ENCODE results near the gene UGT2B7.
"Not testable (repeated sequence)": the region's sequence is repeated elsewhere in the genome, so short reads cannot be mapped to it uniquely, and the experiment has no call there.

Gene UGT2B7

DNA sequence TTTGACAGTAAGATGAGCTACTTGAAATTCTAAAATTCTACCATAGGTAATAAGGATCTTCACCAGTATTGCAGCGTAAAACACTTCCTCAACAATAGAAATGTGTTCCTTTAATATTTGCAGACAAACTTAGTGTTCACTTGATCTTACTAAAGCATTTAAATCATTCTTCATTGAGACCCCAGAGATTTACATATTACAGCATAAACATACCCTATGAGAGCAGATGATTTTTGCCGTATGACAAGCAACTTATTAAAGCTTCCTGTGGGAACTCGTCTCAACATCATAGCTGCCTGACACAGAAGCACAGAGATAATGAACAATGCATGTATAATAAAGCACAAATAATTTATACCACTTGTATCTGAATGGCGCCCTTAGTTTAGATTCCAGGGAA is 3.6 kb downstream of the UGT2B7 start:
- TF ChIP-seq, protein P1, sequence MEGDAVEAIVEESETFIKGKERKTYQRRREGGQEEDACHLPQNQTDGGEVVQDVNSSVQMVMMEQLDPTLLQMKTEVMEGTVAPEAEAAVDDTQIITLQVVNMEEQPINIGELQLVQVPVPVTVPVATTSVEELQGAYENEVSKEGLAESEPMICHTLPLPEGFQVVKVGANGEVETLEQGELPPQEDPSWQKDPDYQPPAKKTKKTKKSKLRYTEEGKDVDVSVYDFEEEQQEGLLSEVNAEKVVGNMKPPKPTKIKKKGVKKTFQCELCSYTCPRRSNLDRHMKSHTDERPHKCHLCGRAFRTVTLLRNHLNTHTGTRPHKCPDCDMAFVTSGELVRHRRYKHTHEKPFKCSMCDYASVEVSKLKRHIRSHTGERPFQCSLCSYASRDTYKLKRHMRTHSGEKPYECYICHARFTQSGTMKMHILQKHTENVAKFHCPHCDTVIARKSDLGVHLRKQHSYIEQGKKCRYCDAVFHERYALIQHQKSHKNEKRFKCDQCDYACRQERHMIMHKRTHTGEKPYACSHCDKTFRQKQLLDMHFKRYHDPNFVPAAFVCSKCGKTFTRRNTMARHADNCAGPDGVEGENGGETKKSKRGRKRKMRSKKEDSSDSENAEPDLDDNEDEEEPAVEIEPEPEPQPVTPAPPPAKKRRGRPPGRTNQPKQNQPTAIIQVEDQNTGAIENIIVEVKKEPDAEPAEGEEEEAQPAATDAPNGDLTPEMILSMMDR (IDR thresholded peaks at IDR 0.05; ENCODE audit: unreplicated experiment in 3 of 3) = no peak
- no peaks in the 10 kb centered on the region for H3K9me3 Mint-ChIP-seq
- no peak overlapping the region for H3K4me3 Mint-ChIP-seq
- peaks cover 17% of the 10 kb centered on the region for H3K36me3 Mint-ChIP-seq (ENCODE audit: low read depth)
- H3K27ac Mint-ChIP-seq = no peak overlapping the region
- peaks cover 11% of the 10 kb centered on the region for H3K4me1 Mint-ChIP-seq
- H3K27me3 Mint-ChIP-seq (ENCODE audit: low read depth) = no peaks in the 10 kb centered on the region

DNA sequence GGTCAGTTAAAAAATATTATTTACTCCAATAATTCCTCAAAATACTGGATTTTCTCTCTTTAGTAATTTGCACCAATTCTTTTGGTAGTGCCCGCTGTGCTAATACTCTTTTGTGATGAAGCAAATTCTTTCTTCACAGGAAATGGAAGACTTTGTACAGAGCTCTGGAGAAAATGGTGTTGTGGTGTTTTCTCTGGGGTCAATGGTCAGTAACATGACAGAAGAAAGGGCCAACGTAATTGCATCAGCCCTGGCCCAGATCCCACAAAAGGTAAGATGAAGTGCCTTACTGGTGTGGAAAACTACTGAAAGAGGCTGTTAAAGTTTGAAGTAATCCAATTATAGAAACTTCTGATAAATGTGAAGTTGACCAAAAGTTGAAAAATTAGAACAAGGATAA is 6.4 kb downstream of the UGT2B7 start:
- not testable (repeated sequence) for H3K9me3 Mint-ChIP-seq; H3K27me3 Mint-ChIP-seq (ENCODE audit: low read depth); H3K4me1 Mint-ChIP-seq; H3K27ac Mint-ChIP-seq; H3K4me3 Mint-ChIP-seq
- peaks cover 20% of the 10 kb centered on the region for H3K36me3 Mint-ChIP-seq (ENCODE audit: low read depth)

DNA sequence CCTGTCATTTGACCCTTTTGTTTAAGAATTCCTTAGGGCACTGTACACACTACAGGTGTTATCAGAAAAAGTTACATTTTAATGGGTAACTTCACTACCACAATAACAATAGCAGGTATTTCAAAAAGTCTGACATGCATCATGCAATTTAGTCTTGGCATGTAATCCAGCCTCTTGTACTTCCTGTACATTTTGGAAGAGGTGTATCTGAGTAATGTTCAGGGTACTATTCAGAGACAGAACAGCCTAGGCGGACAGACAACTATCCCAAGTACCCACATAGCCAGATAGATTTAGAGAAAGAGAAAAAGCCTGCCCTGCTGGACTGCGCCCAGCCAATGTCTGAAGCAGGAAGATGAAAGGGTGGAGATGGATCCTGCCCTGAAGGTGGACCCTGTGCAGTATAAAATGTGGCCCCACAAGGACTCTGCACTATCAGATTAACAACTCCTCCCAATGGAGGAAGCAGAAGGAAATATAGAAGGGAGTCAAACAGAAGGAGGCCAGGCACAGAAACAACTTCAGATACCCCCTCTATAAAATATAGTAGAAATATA is 8.5 kb downstream of the UGT2B7 start:
- TF ChIP-seq, protein P1 (IDR thresholded peaks at IDR 0.05; ENCODE audit: unreplicated experiment in 3 of 3) = no peak
- no peaks in the 10 kb centered on the region for H3K9me3 Mint-ChIP-seq
- H3K4me3 Mint-ChIP-seq = no peak overlapping the region
- H3K4me1 Mint-ChIP-seq = no peaks in the 10 kb centered on the region
- no peaks in the 10 kb centered on the region for H3K27me3 Mint-ChIP-seq (ENCODE audit: low read depth)
- peaks cover 17% of the 10 kb centered on the region for H3K36me3 Mint-ChIP-seq (ENCODE audit: low read depth)
- H3K27ac Mint-ChIP-seq = no peak overlapping the region

DNA sequence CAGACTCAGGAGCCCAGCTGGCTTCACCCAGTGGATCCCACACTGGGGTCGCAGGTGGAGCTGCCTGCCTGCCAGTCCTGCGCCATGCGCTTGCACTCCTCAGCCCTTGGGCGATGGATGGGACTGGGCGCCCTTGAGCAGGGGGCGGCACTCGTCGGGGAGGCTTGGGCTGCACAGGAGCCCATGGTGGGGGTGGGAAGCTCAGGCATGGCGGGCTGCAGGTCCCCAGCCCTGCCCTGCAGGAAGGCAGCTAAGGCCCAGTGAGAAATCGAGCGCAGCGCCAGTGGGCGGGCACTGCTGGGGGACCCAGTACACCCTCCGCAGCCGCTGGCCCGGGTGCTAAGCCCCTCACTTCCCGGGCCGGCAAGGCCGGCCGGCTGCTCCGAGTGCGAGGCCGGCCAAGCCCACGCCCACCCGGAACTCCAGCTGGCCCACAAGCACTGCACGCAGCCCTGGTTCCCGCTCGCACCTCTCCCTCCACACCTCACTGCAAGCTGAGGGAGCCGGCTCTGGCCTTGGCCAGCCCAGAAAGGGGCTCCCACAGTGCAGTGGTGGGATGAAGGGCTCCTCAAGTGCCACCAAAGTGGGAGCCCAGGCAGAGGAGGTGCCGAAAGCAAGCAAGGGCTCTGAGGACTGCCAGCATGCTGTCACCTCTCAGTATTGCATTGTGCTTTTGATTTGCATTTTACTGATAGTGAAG is 19.0 kb downstream of the UGT2B7 start:
- H3K9me3 Mint-ChIP-seq; H3K27me3 Mint-ChIP-seq (ENCODE audit: low read depth); H3K4me1 Mint-ChIP-seq; H3K27ac Mint-ChIP-seq; H3K4me3 Mint-ChIP-seq: not testable (repeated sequence)
- H3K36me3 Mint-ChIP-seq (ENCODE audit: low read depth) = peaks cover 27% of the 10 kb centered on the region

DNA sequence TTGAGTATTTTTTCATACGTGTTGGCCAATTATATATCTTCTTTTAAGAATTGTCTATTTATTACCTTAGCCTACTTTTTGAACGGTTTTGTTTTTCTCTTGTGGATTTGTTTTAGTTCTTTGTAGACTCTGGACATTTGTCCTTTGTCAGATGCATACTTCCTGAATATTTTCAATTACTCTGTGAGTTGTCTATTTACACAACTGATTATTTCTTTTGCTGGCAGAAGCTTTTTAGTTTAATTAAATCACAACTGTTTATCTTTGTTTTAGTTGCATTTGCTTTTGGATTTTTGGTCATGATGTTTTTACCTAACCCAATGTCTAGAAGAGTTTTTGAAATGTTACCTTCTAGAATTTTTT is 19.6 kb downstream of the UGT2B7 start:
- H3K36me3 Mint-ChIP-seq (ENCODE audit: low read depth) = peaks cover 26% of the 10 kb centered on the region
- no peaks in the 10 kb centered on the region for H3K27me3 Mint-ChIP-seq (ENCODE audit: low read depth)
- H3K27ac Mint-ChIP-seq = no peak overlapping the region
- no peaks in the 10 kb centered on the region for H3K9me3 Mint-ChIP-seq
- H3K4me1 Mint-ChIP-seq = no peaks in the 10 kb centered on the region
- no peak overlapping the region for H3K4me3 Mint-ChIP-seq
- TF ChIP-seq, protein P1 (IDR thresholded peaks at IDR 0.05; ENCODE audit: unreplicated experiment in 3 of 3) = no peak

DNA sequence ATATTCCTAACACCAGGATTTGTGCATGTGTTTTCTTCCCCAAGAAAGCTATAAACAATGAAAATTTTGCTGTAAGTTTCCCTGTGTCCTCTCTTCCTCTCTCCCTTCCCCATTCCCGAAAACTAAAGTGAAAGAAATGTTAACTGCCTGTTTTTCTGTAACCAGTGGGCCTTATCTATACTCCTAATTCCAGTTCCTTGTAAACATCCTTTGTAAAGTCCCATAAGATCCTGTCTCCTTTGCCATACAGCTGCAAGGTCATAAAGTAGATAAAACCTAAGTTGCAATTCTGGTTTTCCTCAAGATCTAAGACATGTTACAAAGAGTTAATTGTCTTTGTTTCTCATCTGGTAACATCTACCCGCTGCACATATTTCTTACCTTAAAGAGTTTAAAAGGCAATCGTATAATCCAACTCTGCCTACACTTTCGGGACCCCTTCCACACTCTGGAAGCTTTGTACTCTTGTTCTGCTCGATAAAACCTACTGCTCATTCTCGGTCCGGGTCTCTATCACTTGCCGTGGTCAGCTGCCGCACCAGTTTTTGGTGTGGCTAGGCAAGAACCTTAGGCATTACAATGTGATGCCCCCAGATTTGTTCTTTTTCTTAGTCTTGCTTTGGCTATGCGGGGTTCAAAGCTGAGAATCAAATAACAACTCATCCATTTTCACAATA is 20.5 kb downstream of the UGT2B7 start:
- TF ChIP-seq, protein P1 (IDR thresholded peaks at IDR 0.05; ENCODE audit: unreplicated experiment in 3 of 3) = no peak
- Mint-ChIP-seq H3K9me3 (no peaks in the 10 kb centered on the region), H3K27me3 (ENCODE audit: low read depth) (no peaks in the 10 kb centered on the region), H3K4me3 (no peak overlapping the region), H3K27ac (no peak overlapping the region), H3K36me3 (ENCODE audit: low read depth) (peaks cover 19% of the 10 kb centered on the region), H3K4me1 (no peaks in the 10 kb centered on the region)

DNA sequence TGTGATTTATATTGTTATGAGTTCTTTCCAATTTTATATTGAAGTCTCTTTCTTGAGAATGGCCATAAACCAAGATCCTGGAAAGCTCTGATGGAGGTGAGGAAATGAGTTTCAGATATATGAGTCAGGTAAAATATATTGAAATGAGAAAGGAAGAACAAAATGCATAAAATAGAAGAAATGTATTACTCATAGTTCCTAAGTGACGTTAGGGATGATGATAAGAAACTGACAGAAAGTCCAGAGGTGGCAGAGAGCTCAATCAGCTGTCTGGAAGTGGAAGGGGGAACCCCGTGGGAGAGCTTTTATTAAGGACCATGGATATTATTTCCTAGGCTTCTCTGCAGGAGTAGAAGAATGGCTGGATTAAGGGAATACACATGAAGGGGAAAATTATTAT is 24.6 kb downstream of the UGT2B7 start:
- no peak overlapping the region for H3K4me3 Mint-ChIP-seq
- peaks cover 6% of the 10 kb centered on the region for H3K36me3 Mint-ChIP-seq (ENCODE audit: low read depth)
- H3K27me3 Mint-ChIP-seq (ENCODE audit: low read depth) = no peaks in the 10 kb centered on the region
- peaks cover 8% of the 10 kb centered on the region for H3K4me1 Mint-ChIP-seq
- TF ChIP-seq, protein P1 (IDR thresholded peaks at IDR 0.05; ENCODE audit: unreplicated experiment in 3 of 3) = no peak
- no peaks in the 10 kb centered on the region for H3K9me3 Mint-ChIP-seq
- no peak overlapping the region for H3K27ac Mint-ChIP-seq
